Measurements from ENCODE around the gene SORBS1.

SORBS1 gene

GRCh38 chr10:95538412-95538811, 22.8 kb downstream of the SORBS1 start:
- ATAC-seq: no peak

- ATAC-seq: no peak
These were observed 23.6 kb downstream of the SORBS1 start for GRCh38 chr10:95537542-95537927.

GRCh38 chr10:95536894-95537541, 24.2 kb downstream of the SORBS1 start:
- no peak for ATAC-seq

GRCh38 chr10:95536017-95536416, 25.2 kb downstream of the SORBS1 start:
- no peak for ATAC-seq

- ATAC-seq: no peak
These were observed 25.6 kb downstream of the SORBS1 start for GRCh38 chr10:95535526-95535925.

GRCh38 chr10:95533590-95533989, 27.6 kb downstream of the SORBS1 start:
- ATAC-seq: no peak

GRCh38 chr10:95532536-95532935, 28.6 kb downstream of the SORBS1 start:
- ATAC-seq: no peak

GRCh38 chr10:95531994-95532399, 29.2 kb downstream of the SORBS1 start:
- no peak for ATAC-seq

- no peak for ATAC-seq
These were observed 29.9 kb downstream of the SORBS1 start for GRCh38 chr10:95531058-95531809.

GRCh38 chr10:95530561-95530960, 30.6 kb downstream of the SORBS1 start:
- ATAC-seq: no peak

GRCh38 chr10:95530029-95530428, 31.1 kb downstream of the SORBS1 start:
- ATAC-seq: no peak

- no peak for ATAC-seq
These were observed 35.1 kb downstream of the SORBS1 start for GRCh38 chr10:95526044-95526443.

GRCh38 chr10:95525033-95525418, 36.1 kb downstream of the SORBS1 start:
- ATAC-seq: no peak

GRCh38 chr10:95524358-95525032, 36.7 kb downstream of the SORBS1 start:
- no peak for ATAC-seq

- no peak for ATAC-seq
These were observed 39.1 kb downstream of the SORBS1 start for GRCh38 chr10:95522117-95522516.

- ATAC-seq: no peak
These were observed 40.6 kb downstream of the SORBS1 start for GRCh38 chr10:95520617-95521016.

GRCh38 chr10:95518455-95519452, 42.4 kb downstream of the SORBS1 start:
- no peak for ATAC-seq

GRCh38 chr10:95517536-95518454, 43.4 kb downstream of the SORBS1 start:
- no peak for ATAC-seq

GRCh38 chr10:95516774-95517373, 44.3 kb downstream of the SORBS1 start:
- no peak for ATAC-seq

- ATAC-seq: peak in 1 of 2 donors; percentile 49
These were observed 47.2 kb downstream of the SORBS1 start for GRCh38 chr10:95513941-95514392.

GRCh38 chr10:95513008-95513589, 48.1 kb downstream of the SORBS1 start:
- ATAC-seq: no peak

Data from activated CD4-positive, CD25-positive, alpha-beta regulatory T cell treated with anti-CD3 and anti-CD28 coated beads, Interleukin-2, amount 50 U/mL, for 24 hours (primary cell).